ENCODE measurements around the gene NCAPD3. TPM values are rescaled to one million over a fixed set of nuclear protein-coding genes. Genes with fewer than 3 reads are reported as not detected.

NCAPD3 gene
- total and polyA plus RNA-seq, 2 of the 13 experiments (the other 11 are each of a cell fraction or from before 2014, with no cell fraction given), result 20.7 to 25.6 TPM

DNA sequence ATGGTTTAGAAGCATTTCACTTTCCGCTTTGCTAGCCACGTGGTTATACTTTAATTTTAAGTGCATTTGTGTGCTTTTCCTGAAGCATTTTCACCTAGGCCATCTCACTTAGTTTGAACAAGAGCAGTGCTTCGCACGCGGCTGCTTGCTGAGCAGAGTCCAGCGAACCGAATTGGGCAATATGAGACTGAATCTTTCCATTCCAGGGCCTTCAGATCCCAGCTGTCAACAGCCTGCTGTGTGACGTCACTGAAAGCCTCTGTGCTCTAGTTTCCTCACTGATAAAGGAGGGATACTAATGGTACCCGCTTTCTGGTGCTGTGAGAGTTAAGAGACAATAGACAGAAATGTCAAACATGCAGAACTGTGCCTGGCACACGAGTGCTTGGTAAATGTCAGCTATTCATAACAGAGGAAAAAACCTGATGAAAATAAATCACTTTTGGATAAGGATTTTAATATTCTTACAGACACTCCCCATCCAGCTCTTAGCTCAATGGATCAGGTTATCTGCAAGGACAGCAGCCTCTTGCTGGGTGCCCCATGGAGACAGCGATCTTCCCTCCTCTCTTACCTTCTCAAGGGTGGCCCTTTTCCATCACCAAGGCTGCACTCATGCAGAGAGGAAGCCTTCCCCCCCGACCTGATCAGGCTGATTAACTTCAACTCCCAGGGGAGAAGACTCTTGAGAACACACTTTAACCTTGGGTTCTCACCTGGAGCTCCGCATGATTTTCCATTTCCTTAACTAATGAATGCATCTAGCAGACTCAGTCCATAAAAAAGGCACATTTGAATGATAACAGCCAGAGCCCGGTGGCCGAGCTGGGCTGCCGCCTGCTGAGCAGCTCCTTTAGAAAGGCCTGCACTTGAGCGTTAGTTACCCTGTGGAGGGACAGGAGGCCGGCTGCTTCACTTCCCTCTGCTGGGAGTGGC, 48.9 kb upstream of the NCAPD3 start (continued):
- TF ChIP-seq ZMYM4 (CRISPR knock-in tag; IDR thresholded peaks at IDR 0.05), result peak; percentile 45; the same call in 1 of the 2 replicates
- peak; percentile 56 for TF ChIP-seq THAP11 (CRISPR knock-in tag; IDR thresholded peaks at IDR 0.05)
- 0 out of 2 replicates have a peak, but pooled peaks have one; percentile 45 for TF ChIP-seq ZNF501 (CRISPR knock-in tag; IDR thresholded peaks at IDR 0.05)
- TF ChIP-seq ZNF720 (CRISPR knock-in tag; IDR thresholded peaks at IDR 0.05), result no peak
- TF ChIP-seq LCORL (IDR thresholded peaks at IDR 0.05), result no peak
- TF ChIP-seq LCORL (CRISPR knock-in tag; IDR thresholded peaks at IDR 0.05), result peak; percentile 71
- peak; percentile 78 for TF ChIP-seq RNF2 (conservative IDR thresholded peaks at IDR 0.05; ENCODE audit: low read depth)
- TF ChIP-seq SALL2 (CRISPR knock-in tag; IDR thresholded peaks at IDR 0.05), result no peak
- TF ChIP-seq CBX2 (IDR thresholded peaks at IDR 0.05; ENCODE audit: low read depth, low read length), result no peak
- no peak for TF ChIP-seq CBX2 (CRISPR knock-in tag; IDR thresholded peaks at IDR 0.05; ENCODE audit: low read depth)
- peak; percentile 65 for TF ChIP-seq ZFY (CRISPR knock-in tag; IDR thresholded peaks at IDR 0.05)
- TF ChIP-seq IKZF4 (CRISPR knock-in tag; IDR thresholded peaks at IDR 0.05; ENCODE audit: borderline replicate concordance, low read depth, not compliant biosample characterization), result no peak
- no peak for TF ChIP-seq ZNF550 (CRISPR knock-in tag; IDR thresholded peaks at IDR 0.05; ENCODE audit: borderline replicate concordance)
- peak; percentile 80 for TF ChIP-seq IRF2 (CRISPR knock-in tag; IDR thresholded peaks at IDR 0.05)
- no peak for TF ChIP-seq RFX5 (IDR thresholded peaks at IDR 0.05; ENCODE audit: low read depth, low read length)
- TF ChIP-seq ZNF768 (CRISPR knock-in tag; IDR thresholded peaks at IDR 0.05), result no peak
- no peak for TF ChIP-seq ZXDC (CRISPR knock-in tag; IDR thresholded peaks at IDR 0.05)
- no peak for TF ChIP-seq ZNF296 (CRISPR knock-in tag; conservative IDR thresholded peaks at IDR 0.05)
- no peak for TF ChIP-seq NR2F2 (IDR thresholded peaks at IDR 0.05; ENCODE audit: borderline replicate concordance, low read depth)
- TF ChIP-seq, protein P1, sequence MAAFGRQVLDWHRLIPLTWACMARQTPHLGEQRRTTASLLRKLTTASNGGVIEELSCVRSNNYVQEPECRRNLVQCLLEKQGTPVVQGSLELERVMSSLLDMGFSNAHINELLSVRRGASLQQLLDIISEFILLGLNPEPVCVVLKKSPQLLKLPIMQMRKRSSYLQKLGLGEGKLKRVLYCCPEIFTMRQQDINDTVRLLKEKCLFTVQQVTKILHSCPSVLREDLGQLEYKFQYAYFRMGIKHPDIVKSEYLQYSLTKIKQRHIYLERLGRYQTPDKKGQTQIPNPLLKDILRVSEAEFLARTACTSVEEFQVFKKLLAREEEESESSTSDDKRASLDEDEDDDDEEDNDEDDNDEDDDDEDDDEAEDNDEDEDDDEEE (CRISPR knock-in tag; IDR thresholded peaks at IDR 0.05), result no peak
- 0 out of 2 replicates have a peak, but pooled peaks have one; percentile 20 for TF ChIP-seq SMC3 (IDR thresholded peaks at IDR 0.05; ENCODE audit: low read length)
- 0 out of 2 replicates have a peak, but pooled peaks have one; percentile 33 for TF ChIP-seq ZNF761 (CRISPR knock-in tag; conservative IDR thresholded peaks at IDR 0.05)
- no peak for TF ChIP-seq ZNF75D (CRISPR knock-in tag; IDR thresholded peaks at IDR 0.05; ENCODE audit: borderline replicate concordance)
- TF ChIP-seq ZMAT3 (CRISPR knock-in tag; conservative IDR thresholded peaks at IDR 0.05), result 0 out of 2 replicates have a peak, but pooled peaks have one; percentile 49
- TF ChIP-seq IRX3 (CRISPR knock-in tag; IDR thresholded peaks at IDR 0.05; ENCODE audit: borderline replicate concordance, low read depth), result no peak
- TF ChIP-seq KDM3A (CRISPR knock-in tag; IDR thresholded peaks at IDR 0.05; ENCODE audit: low read depth), result peak; percentile 56; the same call in 1 of the 2 replicates
